ENCODE measurements around the gene PARL.

- no peak for TF ChIP-seq CTCF (IDR thresholded peaks at IDR 0.05)
- no peak for TF ChIP-seq POLR2AphosphoS5 (IDR thresholded peaks at IDR 0.05; ENCODE audit: insufficient read depth in 1 of 2, low read depth in 1 of 2)
- TF ChIP-seq POLR2A (IDR thresholded peaks at IDR 0.05) = no peak
Measured at GRCh38 chr3:183896610-183897009, 11.9 kb upstream of the PARL start.
